BLaER1 treated with 17β-estradiol and CSF1 and Interleukin-3, amounts not matched to agents 10 nM and 100 nM (cell line): ENCODE measurements around the gene MYO1D.
A peak's percentile ranks its signal among the peaks of the same experiment; 100 is the strongest.
"Not testable (repeated sequence)": the region's sequence is repeated elsewhere in the genome, so short reads cannot be mapped to it uniquely, and the experiment has no call there.

Experiments
- H3K27ac ChIP-seq, 11 experiments: shearing (Covaris generic); formaldehyde crosslinking; 2 replicates each; pipeline ENCODE4 v1.8.1; 2022
- H3K27me3 ChIP-seq, 11 experiments: shearing (Covaris generic); formaldehyde crosslinking; 2 replicates each; pipeline ENCODE4 v1.8.1; 2022
- H3K36me3 ChIP-seq, 11 experiments: shearing (Covaris generic); formaldehyde crosslinking; 2 replicates each; pipeline ENCODE4 v1.8.1; 2022
- H3K4me1 ChIP-seq, 10 experiments: shearing (Covaris generic); formaldehyde crosslinking; 2 replicates each; pipeline ENCODE4 v1.8.1; 2022
- H3K4me2 ChIP-seq, 11 experiments: shearing (Covaris generic); formaldehyde crosslinking; 2 replicates each; pipeline ENCODE4 v1.8.1; 2022
- H3K4me3 ChIP-seq, 10 experiments: shearing (Covaris generic); formaldehyde crosslinking; 2 replicates each; pipeline ENCODE4 v1.8.1; 2022
- H3K9ac ChIP-seq, 11 experiments: shearing (Covaris generic); formaldehyde crosslinking; 2 replicates each; pipeline ENCODE4 v1.8.1; 2022
- H3K9me3 ChIP-seq, 11 experiments: shearing (Covaris generic); formaldehyde crosslinking; replicated peaks in 1 of 11; 2 replicates each; pipeline ENCODE4 v1.8.1; 2022
- H4K20me1 ChIP-seq, 11 experiments: shearing (Covaris generic); formaldehyde crosslinking; 2 replicates each; pipeline ENCODE4 v1.8.1; 2022
- Cebpa-rat ChIP-seq, 11 experiments: shearing (Covaris generic); IDR thresholded peaks; 2 replicates each; pipeline ENCODE4 v1.8.1; 2022

MYO1D gene

DNA sequence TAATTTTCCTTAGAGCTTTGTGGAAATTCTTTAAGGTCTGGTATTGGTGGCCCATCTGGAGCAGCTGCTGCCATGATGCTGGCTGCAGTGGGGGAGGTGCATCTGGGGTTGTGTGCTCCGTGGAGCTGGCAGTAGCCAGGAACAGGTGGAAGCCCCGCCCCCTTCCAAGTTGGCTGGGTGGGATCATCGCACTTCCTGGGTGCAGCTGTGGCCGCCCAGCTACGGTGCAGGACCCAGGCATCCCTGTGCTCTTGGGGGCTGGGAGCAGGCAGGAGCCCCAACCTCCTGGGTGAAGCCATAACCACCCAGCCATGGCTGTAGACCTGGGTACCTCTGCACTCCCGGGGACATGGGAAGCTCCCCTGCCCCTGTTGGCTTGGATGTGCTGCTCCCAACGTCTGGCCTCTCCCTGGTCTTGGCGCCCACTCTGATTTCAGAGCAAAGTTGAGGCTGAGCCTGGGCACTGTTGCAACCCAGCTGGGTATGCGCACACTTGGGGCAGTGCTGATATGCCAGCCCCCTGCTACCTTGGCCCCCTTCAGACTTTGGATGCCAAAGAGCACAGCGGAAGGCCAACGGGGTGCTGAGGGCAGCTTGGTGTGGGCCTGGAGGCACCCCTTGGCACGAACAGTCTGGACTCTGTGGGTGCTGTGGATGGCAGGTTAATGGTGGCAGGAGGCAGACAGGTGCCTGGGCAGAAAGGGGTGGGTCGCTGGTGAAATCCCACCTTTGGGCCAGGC is 145.2 kb downstream of the MYO1D start:
- Histone ChIP-seq H3K36me3 (peaks cover 9 to 22% (median 17%) of the 10 kb centered on the region in 11 experiments; a peak in 18 of 22 replicates), H3K27ac (no peak overlapping the region), H4K20me1 (no peaks in the 10 kb centered on the region), H3K9me3 (peaks cover 22 to 27% (median 24%) of the 10 kb centered on the region in 11 experiments), H3K4me2 (no peak overlapping the region), H3K4me1 (peaks cover 0 to 2% (median 0%) of the 10 kb centered on the region in 10 experiments; a peak in 6 of 20 replicates), H3K4me3 (0 out of 20 replicates have a peak overlapping the region, but pooled peaks of 1 of the 10 experiments have one; percentile 9), H3K27me3 (no peaks in the 10 kb centered on the region), H3K9ac (no peak overlapping the region)
- no peak for TF ChIP-seq Cebpa-rat (IDR thresholded peaks at IDR 0.05)

DNA sequence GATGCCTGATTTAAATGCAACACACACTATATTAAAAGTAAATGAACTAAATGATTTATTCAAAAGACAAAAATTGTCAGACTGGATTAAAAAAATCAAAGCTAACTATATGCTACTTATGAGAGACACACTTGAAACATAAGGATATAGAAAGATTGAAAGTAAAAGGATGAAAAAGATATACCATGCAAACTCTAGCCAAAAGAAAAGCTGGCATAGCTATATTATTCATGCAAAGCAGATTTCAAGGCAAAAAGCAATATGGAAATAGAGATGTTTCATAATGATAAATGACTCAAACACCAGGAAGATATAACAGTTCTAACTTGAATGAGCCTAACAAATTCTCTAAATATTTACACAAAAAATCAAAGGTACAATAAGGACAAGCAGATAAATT is 149.2 kb downstream of the MYO1D start:
- Histone ChIP-seq H3K36me3 (peaks cover 5 to 14% (median 13%) of the 10 kb centered on the region in 11 experiments; a peak in 18 of 22 replicates), H3K9ac (no peak overlapping the region), H3K27me3 (no peaks in the 10 kb centered on the region), H3K4me3 (no peak overlapping the region), H3K9me3 (peaks cover 14 to 28% (median 24%) of the 10 kb centered on the region in 11 experiments), H3K4me1 (no peaks in the 10 kb centered on the region), H3K4me2 (no peak overlapping the region), H4K20me1 (no peaks in the 10 kb centered on the region), H3K27ac (no peak overlapping the region)
- TF ChIP-seq Cebpa-rat (IDR thresholded peaks at IDR 0.05): no peak

DNA sequence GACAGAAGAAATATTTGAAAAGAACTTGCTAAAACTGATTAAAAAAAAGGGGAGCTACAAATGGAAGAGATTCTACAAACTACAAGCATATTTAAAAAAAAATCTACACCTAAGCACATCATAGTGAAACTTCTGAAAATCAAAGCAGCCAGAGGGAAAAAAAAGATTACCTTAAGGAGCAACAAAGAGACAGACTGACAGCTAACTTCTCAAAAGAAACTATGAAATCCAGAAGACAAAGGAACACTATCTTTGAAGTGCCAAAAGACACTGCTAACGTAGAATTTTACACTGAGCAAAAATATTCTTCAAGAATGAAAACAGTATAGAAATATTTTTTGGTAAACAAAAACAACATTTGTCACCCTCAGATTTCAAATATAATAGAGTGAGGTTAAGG is 151.2 kb downstream of the MYO1D start:
- Histone ChIP-seq H3K36me3 (peaks cover 0 to 3% (median 0%) of the 10 kb centered on the region in 11 experiments; a peak in 2 of 22 replicates), H3K4me3 (no peak overlapping the region), H3K4me1 (no peaks in the 10 kb centered on the region), H3K27ac (no peak overlapping the region), H3K9me3 (peaks cover 0 to 14% (median 10%) of the 10 kb centered on the region in 11 experiments; a peak in 9 of 22 replicates), H3K4me2 (no peak overlapping the region), H4K20me1 (no peaks in the 10 kb centered on the region), H3K27me3 (no peaks in the 10 kb centered on the region), H3K9ac (no peak overlapping the region)
- TF ChIP-seq Cebpa-rat (IDR thresholded peaks at IDR 0.05): no peak

DNA sequence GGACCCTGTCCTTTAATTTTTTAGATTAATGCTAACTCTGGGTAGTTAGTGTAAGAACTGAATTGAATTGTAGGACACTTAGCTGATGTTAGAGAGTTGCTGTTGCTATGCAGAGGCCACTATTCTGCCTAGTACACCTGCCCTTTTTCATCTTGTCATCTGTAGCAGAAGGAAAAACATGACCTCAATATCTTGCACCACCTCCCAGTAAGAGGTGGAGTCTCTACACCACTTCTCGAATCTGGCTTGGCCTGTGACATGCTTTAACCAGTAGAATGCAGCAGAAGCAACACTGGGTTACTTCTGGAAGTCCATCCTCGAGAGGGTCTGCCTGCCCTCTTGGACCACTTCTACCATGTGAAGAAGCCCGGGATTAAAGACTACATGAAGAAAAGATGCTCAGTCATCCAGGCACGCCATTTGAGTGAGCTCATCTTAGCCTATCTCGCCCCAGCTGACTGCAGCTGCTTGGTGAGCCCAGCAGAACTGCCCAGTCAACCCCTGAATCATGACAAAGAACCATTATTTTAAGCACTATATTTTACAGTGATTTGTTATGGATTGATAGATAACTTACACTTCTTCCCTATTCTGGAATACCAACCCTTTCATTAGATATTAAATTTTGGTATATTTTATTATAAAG is 153.5 kb downstream of the MYO1D start:
- Histone ChIP-seq H3K36me3 (peaks cover 0 to 4% (median 0%) of the 10 kb centered on the region in 11 experiments; a peak in 2 of 22 replicates), H3K27me3 (no peaks in the 10 kb centered on the region), H3K27ac (no peak overlapping the region), H3K4me2 (no peak overlapping the region), H3K9me3 (peaks cover 0 to 14% (median 10%) of the 10 kb centered on the region in 11 experiments; a peak in 9 of 22 replicates), H3K4me1 (no peaks in the 10 kb centered on the region), H3K9ac (no peak overlapping the region), H4K20me1 (no peaks in the 10 kb centered on the region), H3K4me3 (no peak overlapping the region)
- TF ChIP-seq Cebpa-rat (IDR thresholded peaks at IDR 0.05): no peak

DNA sequence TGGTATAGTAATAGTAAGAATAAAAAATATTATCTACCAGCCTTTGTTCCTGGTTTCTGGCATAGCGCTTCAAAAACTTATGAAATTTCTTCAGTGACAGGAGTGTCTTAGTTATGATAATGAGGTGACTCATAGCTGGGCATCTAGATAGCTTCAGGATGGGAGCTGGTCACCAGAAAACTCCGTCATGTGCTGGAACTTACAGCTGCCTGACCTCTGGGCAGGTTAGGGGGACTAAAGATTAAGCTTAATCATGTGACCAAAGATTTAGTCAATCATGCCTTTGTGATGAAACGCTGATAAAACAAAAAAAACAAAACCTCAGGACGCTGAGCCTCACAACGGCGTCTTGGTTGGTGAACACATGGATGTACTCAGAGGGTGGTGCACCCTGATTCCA is 154.2 kb downstream of the MYO1D start:
- no peak overlapping the region for H3K9ac ChIP-seq
- no peak for TF ChIP-seq Cebpa-rat (IDR thresholded peaks at IDR 0.05)
- no peak overlapping the region for H3K27ac ChIP-seq
- peaks cover 0 to 4% (median 0%) of the 10 kb centered on the region in 11 experiments; a peak in 2 of 22 replicates for H3K36me3 ChIP-seq
- peaks cover 0 to 14% (median 10%) of the 10 kb centered on the region in 11 experiments; a peak in 10 of 22 replicates for H3K9me3 ChIP-seq
- H3K4me2 ChIP-seq: no peak overlapping the region
- no peaks in the 10 kb centered on the region for H4K20me1 ChIP-seq
- no peaks in the 10 kb centered on the region for H3K4me1 ChIP-seq
- no peaks in the 10 kb centered on the region for H3K27me3 ChIP-seq
- no peak overlapping the region for H3K4me3 ChIP-seq

DNA sequence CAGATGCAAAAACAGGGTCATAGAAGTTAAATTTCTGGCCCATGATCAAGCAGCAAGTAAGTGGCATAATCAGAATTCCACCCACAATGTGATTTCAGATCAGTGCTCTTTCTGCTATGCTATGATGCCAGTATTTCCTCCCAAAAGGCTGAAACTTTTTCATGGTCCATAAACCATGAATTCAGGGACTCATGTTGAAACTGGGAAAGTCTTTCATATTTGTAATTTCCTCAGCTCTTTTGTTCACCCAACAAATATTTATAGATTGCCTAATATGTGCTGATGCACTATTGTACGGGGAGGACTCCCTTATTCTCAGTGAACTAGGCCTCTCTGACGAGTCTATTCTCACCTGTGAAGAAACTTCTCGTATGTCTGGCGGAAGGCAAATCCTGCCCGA is 156.3 kb downstream of the MYO1D start:
- no peak for TF ChIP-seq Cebpa-rat (IDR thresholded peaks at IDR 0.05)
- Histone ChIP-seq H3K4me1 (no peaks in the 10 kb centered on the region), H4K20me1 (no peaks in the 10 kb centered on the region), H3K27ac (no peak overlapping the region), H3K4me3 (no peak overlapping the region), H3K27me3 (no peaks in the 10 kb centered on the region), H3K9ac (no peak overlapping the region), H3K36me3 (peaks cover 0 to 4% (median 0%) of the 10 kb centered on the region in 11 experiments; a peak in 2 of 22 replicates), H3K4me2 (no peak overlapping the region), H3K9me3 (peaks cover 0 to 10% (median 6%) of the 10 kb centered on the region in 11 experiments; a peak in 9 of 22 replicates)

DNA sequence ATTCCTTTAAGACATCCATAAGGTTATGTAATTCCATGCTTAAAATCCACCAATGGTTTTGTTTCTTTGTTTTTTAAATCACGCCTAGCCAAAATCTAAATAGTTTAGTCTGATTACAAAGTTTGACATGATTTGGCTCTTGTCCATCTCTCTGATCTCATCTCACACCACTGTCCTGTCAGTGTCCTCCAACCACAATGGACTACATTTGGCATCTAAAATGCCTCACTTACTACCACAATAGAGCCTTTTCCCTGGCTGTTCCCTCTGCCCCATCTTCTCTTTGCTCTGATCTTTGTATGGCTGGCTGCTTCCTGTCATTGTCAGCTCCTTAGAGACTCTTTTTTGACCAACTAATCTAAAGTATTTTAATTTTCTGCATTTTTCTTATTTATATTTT is 157.2 kb downstream of the MYO1D start:
- no peak for TF ChIP-seq Cebpa-rat (IDR thresholded peaks at IDR 0.05)
- H3K9ac ChIP-seq: no peak overlapping the region
- H4K20me1 ChIP-seq: no peaks in the 10 kb centered on the region

DNA sequence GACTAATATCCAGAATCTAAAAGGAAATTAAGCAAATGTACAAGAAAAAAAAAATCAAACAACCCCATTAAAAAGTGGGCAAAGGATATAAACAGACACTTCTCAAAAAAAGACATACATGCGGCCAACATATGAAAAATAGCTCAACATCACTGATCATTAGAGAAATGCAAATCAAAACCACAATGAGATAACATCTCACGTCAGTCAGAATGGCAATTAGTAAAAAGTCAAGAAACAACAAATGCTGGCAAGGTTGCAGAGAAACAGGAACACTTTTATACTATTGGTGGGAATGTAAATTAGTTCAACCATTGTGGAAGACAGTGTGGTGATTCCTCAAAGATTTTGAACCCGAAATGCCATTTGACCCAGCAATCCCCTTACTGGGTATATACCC is 162.0 kb downstream of the MYO1D start:
- H3K9me3 ChIP-seq, H3K4me3 ChIP-seq, H3K27me3 ChIP-seq, H3K36me3 ChIP-seq, H3K9ac ChIP-seq, H3K27ac ChIP-seq, H3K4me2 ChIP-seq, H4K20me1 ChIP-seq, H3K4me1 ChIP-seq: not testable (repeated sequence)

More for the DNA sequence above, 157.2 kb downstream of the MYO1D start:
- Histone ChIP-seq H3K9me3 (peaks cover 0 to 3% (median 0%) of the 10 kb centered on the region in 11 experiments; a peak in 1 of 22 replicates), H3K27me3 (no peaks in the 10 kb centered on the region), H3K36me3 (peaks cover 0 to 4% (median 0%) of the 10 kb centered on the region in 11 experiments; a peak in 2 of 22 replicates), H3K27ac (no peak overlapping the region), H3K4me1 (no peaks in the 10 kb centered on the region), H3K4me2 (no peak overlapping the region), H3K4me3 (no peak overlapping the region)

DNA sequence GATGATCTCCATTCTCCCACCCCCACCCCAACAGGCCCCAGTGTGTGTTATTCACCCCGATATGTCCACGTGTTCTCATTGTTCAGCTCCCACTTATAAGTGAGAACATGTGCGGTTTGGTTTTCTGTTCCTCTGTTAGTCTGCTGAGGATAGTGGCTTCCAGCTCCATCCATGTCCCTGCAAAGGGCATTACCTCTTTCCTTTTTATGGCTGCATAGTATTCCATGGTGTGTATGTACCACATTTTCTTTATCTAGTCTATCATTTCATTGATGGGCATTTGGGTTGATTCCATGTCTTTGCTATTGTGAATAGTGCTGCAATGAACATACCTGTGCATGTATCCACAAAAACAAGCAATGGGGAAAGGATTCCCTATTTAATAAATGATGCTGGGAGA is 162.7 kb downstream of the MYO1D start:
- H3K4me1 ChIP-seq, H3K36me3 ChIP-seq, H3K9ac ChIP-seq, H3K4me2 ChIP-seq, H3K4me3 ChIP-seq, H3K9me3 ChIP-seq, H4K20me1 ChIP-seq, H3K27ac ChIP-seq, H3K27me3 ChIP-seq: not testable (repeated sequence)
